Endodermal cell (in vitro differentiated cells): ENCODE results near the gene TRMT2A. TPM values are rescaled to one million over a fixed set of nuclear protein-coding genes. Genes with fewer than 3 reads are reported as not detected.

Source experiments
- DNase-seq: peaks from one replicate; pipeline ENCODE4 v3.0.0-alpha.2; 2017
- H3K27ac ChIP-seq: 2 replicates; pipeline ENCODE4 v1.5.1; 2013; ENCODE audit warnings: mild to moderate bottlenecking, low read depth, low read length, moderate library complexity
- H3K27me3 ChIP-seq: 2 replicates; pipeline ENCODE4 v1.6.1; 2013; ENCODE audit warnings: mild to moderate bottlenecking, low read length, moderate library complexity; ENCODE audit not compliant: insufficient read depth, control insufficient read depth, poor library complexity, severe bottlenecking
- H3K36me3 ChIP-seq: 2 replicates; pipeline ENCODE4 v1.7.0; 2013; ENCODE audit warnings: mild to moderate bottlenecking, low read length, moderate library complexity; ENCODE audit not compliant: control insufficient read depth, insufficient read depth
- H3K4me1 ChIP-seq: one replicate; pipeline ENCODE4 v1.7.0; 2013; ENCODE audit warnings: low read length; ENCODE audit not compliant: control insufficient read depth, insufficient read depth
- H3K4me3 ChIP-seq: 2 replicates; pipeline ENCODE4 v1.5.1; 2013; ENCODE audit warnings: mild to moderate bottlenecking, low read length, moderate library complexity
- H3K9ac ChIP-seq: 2 replicates; pipeline ENCODE4 v1.6.1; 2013; ENCODE audit warnings: mild to moderate bottlenecking, low read length, moderate library complexity; ENCODE audit not compliant: poor library complexity, severe bottlenecking; ENCODE audit errors: extremely low read depth
- H3K9me3 ChIP-seq: 2 replicates; pipeline ENCODE4 v1.6.1; 2013; ENCODE audit warnings: mild to moderate bottlenecking, low read length, moderate library complexity; ENCODE audit not compliant: control insufficient read depth
- H3K27ac Mint-ChIP-seq: 2 replicates; pipeline ENCODE4 v1.8.0; 2020; ENCODE audit warnings: mixed read lengths
- H3K27me3 Mint-ChIP-seq: 2 replicates; pipeline ENCODE4 v1.8.0; 2021; ENCODE audit warnings: mild to moderate bottlenecking, mixed read lengths; ENCODE audit not compliant: insufficient read depth
- H3K36me3 Mint-ChIP-seq: 2 replicates; pipeline ENCODE4 v1.8.0; 2020; ENCODE audit warnings: low read depth, mixed read lengths
- H3K4me1 Mint-ChIP-seq: 2 replicates; pipeline ENCODE4 v1.8.0; 2020; ENCODE audit warnings: mixed read lengths
- H3K4me3 Mint-ChIP-seq: 2 replicates; pipeline ENCODE4 v1.8.0; 2020; ENCODE audit warnings: mild to moderate bottlenecking, moderate library complexity, mixed read lengths
- H3K9me3 Mint-ChIP-seq: 2 replicates; pipeline ENCODE4 v1.8.0; 2020; ENCODE audit warnings: mild to moderate bottlenecking, mixed read lengths
- WGBS, 2 experiments: methylation state at CpG; one replicate each; pipeline versions ENCODE4 v1.1.5 to v1.1.7; 2013; ENCODE audit warnings: missing lambda C conversion rate in 2 of 2, mixed read lengths in 1 of 2; ENCODE audit not compliant: insufficient coverage in 1 of 2, insufficient read length in 1 of 2; 5-methylcytosine and 5-hydroxymethylcytosine counted together
- total RNA-seq, 2 donors: library from RNA; stranded (reverse); fragmentation: NEBNext Ultra II Directional in 1 of 2; extraction: Animal tissue kit (Norgen Biotek cat#: 25700) in 1 of 2; gene quantifications; 2 replicates in 1 of 2; 3 replicates in 1 of 2; pipeline ENCODE4 v1.2.1, GENCODE V29; 2021
- TF ChIP-seq, protein P1 (sequence below): fragments of 200-600 bp; sonication (generic); conservative IDR thresholded peaks from 2 replicates; pipeline ENCODE4 v1.5.0; 2021; ENCODE audit warnings: antibody characterized with exemption, mild to moderate bottlenecking

Gene TRMT2A
- total RNA-seq, 2 donors from 2014 or later, result 45.6 to 55.2 TPM

DNA sequence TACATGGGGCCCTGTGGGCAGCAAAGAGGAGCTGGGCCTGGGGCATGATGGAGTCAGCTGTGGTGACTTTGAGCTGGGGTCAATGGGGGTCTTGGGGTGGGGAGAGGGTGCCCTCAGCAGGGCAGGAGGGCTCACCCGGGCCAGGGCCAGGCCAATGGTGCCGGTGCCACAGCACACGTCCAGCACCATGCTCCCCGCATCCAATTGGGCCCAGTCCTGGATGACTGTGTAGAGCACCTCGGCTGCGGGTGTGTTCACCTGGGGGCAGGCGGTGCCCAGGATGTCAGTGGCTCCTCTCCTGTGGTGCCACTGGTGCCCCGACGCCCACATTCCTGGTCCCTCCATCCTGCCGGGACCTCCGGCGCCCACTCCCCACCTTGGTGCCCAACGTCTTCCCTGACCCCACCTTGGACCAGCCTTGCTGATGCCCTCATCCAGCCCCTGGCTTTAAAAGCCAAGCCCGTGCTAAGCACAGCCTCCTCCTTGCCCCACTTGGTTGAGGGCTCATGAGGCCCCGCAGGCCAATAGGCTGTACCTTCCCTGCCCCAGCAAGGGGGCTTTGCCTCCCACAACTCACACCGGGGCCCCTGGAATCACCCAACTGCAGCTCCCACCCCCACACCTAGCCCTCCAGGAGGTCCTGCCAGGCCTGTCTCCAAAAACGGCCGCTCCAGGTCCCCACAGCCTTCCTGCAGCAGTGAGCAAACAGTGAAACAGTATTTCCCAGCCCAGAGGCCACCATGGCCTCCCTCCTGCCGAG is 3.3 kb downstream of the TRMT2A start:
- H3K9me3 Mint-ChIP-seq, result no peaks in the 10 kb centered on the region
- WGBS, 2 experiments, result 90 to 95% methylated on average over 10 to 19 of the region's 19 CpGs
- peaks cover 46% of the 10 kb centered on the region for H3K36me3 ChIP-seq
- H3K4me1 ChIP-seq, result peaks cover 1% of the 10 kb centered on the region
- TF ChIP-seq, protein P1, sequence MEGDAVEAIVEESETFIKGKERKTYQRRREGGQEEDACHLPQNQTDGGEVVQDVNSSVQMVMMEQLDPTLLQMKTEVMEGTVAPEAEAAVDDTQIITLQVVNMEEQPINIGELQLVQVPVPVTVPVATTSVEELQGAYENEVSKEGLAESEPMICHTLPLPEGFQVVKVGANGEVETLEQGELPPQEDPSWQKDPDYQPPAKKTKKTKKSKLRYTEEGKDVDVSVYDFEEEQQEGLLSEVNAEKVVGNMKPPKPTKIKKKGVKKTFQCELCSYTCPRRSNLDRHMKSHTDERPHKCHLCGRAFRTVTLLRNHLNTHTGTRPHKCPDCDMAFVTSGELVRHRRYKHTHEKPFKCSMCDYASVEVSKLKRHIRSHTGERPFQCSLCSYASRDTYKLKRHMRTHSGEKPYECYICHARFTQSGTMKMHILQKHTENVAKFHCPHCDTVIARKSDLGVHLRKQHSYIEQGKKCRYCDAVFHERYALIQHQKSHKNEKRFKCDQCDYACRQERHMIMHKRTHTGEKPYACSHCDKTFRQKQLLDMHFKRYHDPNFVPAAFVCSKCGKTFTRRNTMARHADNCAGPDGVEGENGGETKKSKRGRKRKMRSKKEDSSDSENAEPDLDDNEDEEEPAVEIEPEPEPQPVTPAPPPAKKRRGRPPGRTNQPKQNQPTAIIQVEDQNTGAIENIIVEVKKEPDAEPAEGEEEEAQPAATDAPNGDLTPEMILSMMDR, result no peak
- H3K4me1 Mint-ChIP-seq, result peaks cover 3% of the 10 kb centered on the region
- H3K27ac ChIP-seq, result no peak overlapping the region
- H3K4me3 Mint-ChIP-seq, result no peak overlapping the region
- H3K27me3 ChIP-seq, result no peaks in the 10 kb centered on the region
- peak overlapping the region; percentile 72 for H3K27ac Mint-ChIP-seq
- no peaks in the 10 kb centered on the region for H3K27me3 Mint-ChIP-seq
- no peak overlapping the region for H3K4me3 ChIP-seq
- H3K9me3 ChIP-seq, result no peaks in the 10 kb centered on the region
- H3K36me3 Mint-ChIP-seq, result peaks cover 27% of the 10 kb centered on the region
- DNase-seq, result no peak
- no peak overlapping the region for H3K9ac ChIP-seq

DNA sequence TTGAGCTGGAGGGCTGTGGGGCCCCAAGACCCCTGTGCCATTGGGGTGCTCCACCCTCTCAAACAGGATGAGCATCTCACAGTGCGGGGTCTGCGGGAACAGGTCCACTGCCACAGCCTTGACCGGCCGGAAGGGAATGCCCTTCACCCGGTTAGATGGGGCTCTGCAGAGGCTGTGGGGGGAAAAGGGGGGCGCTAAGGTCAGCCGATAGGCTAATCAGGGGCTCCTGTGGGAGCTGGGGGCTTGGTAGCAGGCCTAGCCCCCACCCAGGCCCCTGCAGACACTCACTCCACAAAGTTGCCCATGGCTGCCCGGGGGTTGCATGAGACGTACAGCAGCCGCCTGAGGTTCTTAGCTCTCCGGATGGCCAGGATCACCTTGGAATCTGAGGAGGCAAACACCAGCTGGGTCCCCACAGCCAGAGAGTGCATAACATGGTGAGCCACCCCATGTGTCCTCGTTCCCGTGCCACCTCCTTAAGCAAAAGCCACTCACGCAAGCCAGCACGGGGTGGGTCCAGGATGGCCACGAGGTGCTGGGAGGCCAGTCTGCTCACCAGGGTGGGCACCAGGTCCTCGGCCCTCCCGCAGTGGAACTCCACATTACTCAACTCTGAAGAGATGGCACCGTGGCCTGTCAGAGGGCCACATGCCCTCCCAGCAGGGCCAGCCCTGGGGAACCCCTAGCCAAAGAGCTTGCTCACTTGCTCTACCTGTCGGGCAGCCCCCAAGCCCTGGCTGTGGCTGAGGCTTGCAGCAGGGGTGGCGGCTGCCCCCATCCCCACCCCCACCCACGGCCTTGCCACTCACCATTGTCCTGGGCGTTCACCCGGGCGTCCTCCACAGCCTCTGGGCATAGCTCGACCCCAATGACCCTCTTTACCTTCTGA is 4.2 kb downstream of the TRMT2A start:
- TF ChIP-seq, protein P1, result no peak
- no peak overlapping the region for H3K9ac ChIP-seq
- no peaks in the 10 kb centered on the region for H3K27me3 Mint-ChIP-seq
- H3K4me3 ChIP-seq, result no peak overlapping the region
- H3K36me3 Mint-ChIP-seq, result peaks cover 28% of the 10 kb centered on the region
- H3K36me3 ChIP-seq, result peaks cover 49% of the 10 kb centered on the region
- H3K27ac ChIP-seq, result peak overlapping the region; percentile 41
- no peaks in the 10 kb centered on the region for H3K9me3 ChIP-seq
- H3K9me3 Mint-ChIP-seq, result no peaks in the 10 kb centered on the region
- 96% methylated on average over 12 to 26 of the region's 26 CpGs for WGBS, 2 experiments
- H3K27me3 ChIP-seq, result no peaks in the 10 kb centered on the region
- H3K4me3 Mint-ChIP-seq, result no peak overlapping the region
- no peak for DNase-seq
- H3K4me1 Mint-ChIP-seq, result no peaks in the 10 kb centered on the region
- no peaks in the 10 kb centered on the region for H3K4me1 ChIP-seq
- no peak overlapping the region for H3K27ac Mint-ChIP-seq

DNA sequence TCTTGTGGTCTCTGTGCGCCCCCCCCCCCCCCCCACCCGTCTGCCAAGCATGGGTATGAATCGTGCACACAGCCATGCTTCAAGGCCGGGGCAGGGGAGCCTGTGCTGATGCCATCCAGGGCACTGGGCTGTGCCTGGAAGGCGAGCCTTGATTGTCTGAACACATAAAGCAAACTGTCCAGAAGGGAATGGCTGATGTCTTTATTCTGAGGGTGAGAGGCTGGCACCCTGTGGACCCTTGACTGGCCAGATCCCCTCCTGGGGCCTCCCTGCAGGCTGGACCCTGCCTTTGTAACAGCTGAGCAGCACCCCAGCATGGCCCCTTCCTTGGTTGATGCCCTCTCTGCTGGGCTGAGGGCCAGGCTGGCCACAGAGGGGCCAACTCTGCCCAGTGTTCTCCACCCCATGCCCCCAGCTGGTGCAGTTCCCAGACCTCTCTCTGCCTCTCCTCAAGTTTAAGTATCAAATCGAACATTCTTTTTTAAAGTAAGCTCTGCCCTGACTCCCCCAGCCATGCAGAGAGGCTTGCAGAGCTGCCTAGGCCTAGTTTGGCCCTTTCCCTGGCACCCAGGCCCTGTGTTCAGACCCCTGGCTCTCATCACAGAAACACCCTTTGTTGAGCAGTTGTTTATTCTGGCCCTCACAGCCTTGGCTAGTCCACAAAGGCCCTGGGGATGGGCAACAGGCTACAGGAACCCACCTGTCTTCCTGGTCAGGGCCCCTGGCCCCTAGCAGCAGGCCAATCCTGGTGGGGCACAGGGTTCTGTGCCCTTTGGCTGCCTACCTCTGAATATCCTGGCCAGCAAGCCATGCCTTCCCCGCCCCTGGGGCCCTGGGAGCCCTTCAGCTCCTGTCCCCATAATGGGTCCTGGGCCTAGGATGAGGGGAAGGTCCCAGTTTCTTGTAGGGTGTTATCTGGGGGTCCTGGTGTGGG is 5.1 kb downstream of the TRMT2A start:
- H3K27me3 Mint-ChIP-seq, result no peaks in the 10 kb centered on the region
- TF ChIP-seq, protein P1, result no peak
- 86% methylated on average over 7 of the region's 7 CpGs; no CpG with 5 or more reads in 1 of the 2 experiments for WGBS, 2 experiments
- Histone ChIP-seq H3K27me3 (no peaks in the 10 kb centered on the region), H3K9ac (no peak overlapping the region), H3K9me3 (no peaks in the 10 kb centered on the region), H3K27ac (peak overlapping the region; percentile 41), H3K4me1 (no peaks in the 10 kb centered on the region), H3K4me3 (no peak overlapping the region), H3K36me3 (peaks cover 58% of the 10 kb centered on the region)
- peaks cover 37% of the 10 kb centered on the region for H3K36me3 Mint-ChIP-seq
- H3K4me3 Mint-ChIP-seq, result no peak overlapping the region
- no peak for DNase-seq
- no peaks in the 10 kb centered on the region for H3K4me1 Mint-ChIP-seq
- peak overlapping the region; percentile 46 for H3K27ac Mint-ChIP-seq
- H3K9me3 Mint-ChIP-seq, result no peaks in the 10 kb centered on the region
